DMS79 (cell line): ENCODE results near the gene SERPIND1.
"Not testable (repeated sequence)": the region's sequence is repeated elsewhere in the genome, so short reads cannot be mapped to it uniquely, and the experiment has no call there.

Experiments
- DNase-seq: peaks from one replicate; lab custom pipeline; 2025; lab: John Stamatoyannopoulos, UW

Gene SERPIND1

GRCh38 chr22:20773793-20774212 lies at the start of gene SERPIND1:
TSS of gene SERPIND1 (plus strand) at chr22:20774113. CDS start at chr22:20779313, 5,200 bp downstream.
- DNase-seq, result no peak

- no peak for DNase-seq
Observed at GRCh38 chr22:20724676-20725454, 49.0 kb upstream of the SERPIND1 start.

- DNase-seq, result no peak
Observed at GRCh38 chr22:20725987-20726558, 47.8 kb upstream of the SERPIND1 start.

- no peak for DNase-seq
Observed at GRCh38 chr22:20727118-20728015, 46.5 kb upstream of the SERPIND1 start.

- DNase-seq, result no peak
Observed at GRCh38 chr22:20728523-20729190, 45.3 kb upstream of the SERPIND1 start.

- DNase-seq, result no peak
Observed at GRCh38 chr22:20729194-20729593, 44.7 kb upstream of the SERPIND1 start.

- not testable (repeated sequence) for DNase-seq
Observed at GRCh38 chr22:20732431-20732830, 41.5 kb upstream of the SERPIND1 start.

- not testable (repeated sequence) for DNase-seq
Observed at GRCh38 chr22:20735356-20736162, 38.4 kb upstream of the SERPIND1 start.

- not testable (repeated sequence) for DNase-seq
Observed at GRCh38 chr22:20736891-20737290, 37.0 kb upstream of the SERPIND1 start.

- DNase-seq, result no peak
Observed at GRCh38 chr22:20738394-20739089, 35.4 kb upstream of the SERPIND1 start.

- DNase-seq, result no peak
Observed at GRCh38 chr22:20740222-20740951, 33.5 kb upstream of the SERPIND1 start.

- DNase-seq, result no peak
Observed at GRCh38 chr22:20741008-20741633, 32.8 kb upstream of the SERPIND1 start.

- no peak for DNase-seq
Observed at GRCh38 chr22:20741634-20742581, 32.0 kb upstream of the SERPIND1 start.

- no peak for DNase-seq
Observed at GRCh38 chr22:20742764-20743163, 31.1 kb upstream of the SERPIND1 start.

- DNase-seq, result no peak
Observed at GRCh38 chr22:20744456-20744855, 29.5 kb upstream of the SERPIND1 start.

GRCh38 chr22:20745119-20745518 lies 28.8 kb upstream of the SERPIND1 start:
- DNase-seq, result no peak

- DNase-seq, result no peak
Observed at GRCh38 chr22:20746431-20747189, 27.3 kb upstream of the SERPIND1 start.
